Thyroid gland (tissue), 4 donors: Measurements from ENCODE around the gene RAI14. TPM values are rescaled to one million over a fixed set of nuclear protein-coding genes. Genes with fewer than 3 reads are reported as not detected.

ENCODE experiments used
- DNase-seq, 2 donors: peaks; one replicate each; pipeline ENCODE4 v3.0.0-alpha.2; 2019
- H3K27ac ChIP-seq, 3 donors: fragments of 200-600 bp; sonication (generic); 1 replicate in 2 of 3; 2 replicates in 1 of 3; pipeline ENCODE4 v1.5.1; 2016 to 2019; ENCODE audit warnings: mild to moderate bottlenecking in 1 of 3, moderate library complexity in 1 of 3
- H3K27me3 ChIP-seq: fragments of 200-600 bp; sonication (generic); one replicate; pipeline ENCODE4 v1.5.1; 2019
- H3K36me3 ChIP-seq, 2 donors: fragments of 200-600 bp; sonication (generic); one replicate each; pipeline ENCODE4 v1.5.1; 2016 to 2019
- H3K4me1 ChIP-seq, 2 donors: fragments of 200-600 bp; sonication (generic); one replicate each; pipeline ENCODE4 v1.5.1; 2017 to 2019
- H3K4me3 ChIP-seq, 3 donors: fragments of 200-600 bp; sonication (generic); replicated peaks in 1 of 3; 1 replicate in 2 of 3; 2 replicates in 1 of 3; pipeline ENCODE4 v1.5.1; 2016; ENCODE audit warnings: mild to moderate bottlenecking in 1 of 3
- H3K9me3 ChIP-seq: fragments of 200-600 bp; sonication (generic); one replicate; pipeline ENCODE4 v1.5.1; 2017
- CTCF ChIP-seq, 6 experiments: fragments of 200-600 bp in 3 of 6; fragments of 450-650 bp in 3 of 6; sonication (generic) in 3 of 6; IDR thresholded peaks; one replicate each; pipeline ENCODE4 v1.5.1; 2016 to 2019; ENCODE audit warnings: antibody characterized with exemption in 6 of 6, mild to moderate bottlenecking in 2 of 6, inconsistent platforms in 1 of 6, moderate library complexity in 1 of 6
- POLR2A ChIP-seq, 2 donors: fragments of 450-650 bp; IDR thresholded peaks; one replicate each; pipeline ENCODE4 v1.6.1; 2017; ENCODE audit warnings: antibody characterized with exemption in 2 of 2, mild to moderate bottlenecking in 2 of 2, moderate library complexity in 1 of 2
- WGBS, 2 donors: methylation state at CpG; one replicate each; pipeline ENCODE4 v1.1.5; 2017; 5-methylcytosine and 5-hydroxymethylcytosine counted together
- intact Hi-C: fragments of 100-400 bp; cut with DNase I; formaldehyde crosslinking; loops from one replicate; pipeline ENCODE4 v1.15.1; 2023
- total RNA-seq, 4 donors: library from RNA; depleted of rRNA; stranded (reverse); fragments of >200 nt; gene quantifications; one replicate each; pipeline ENCODE4 v1.2.3, GENCODE V29; 2016

Gene RAI14
- total RNA-seq, 4 donors from 2014 or later, result 16.9 to 23.5 (median 20.8) TPM

- TF ChIP-seq CTCF (IDR thresholded peaks at IDR 0.05) (no peak), POLR2A (IDR thresholded peaks at IDR 0.05) (no peak)
- DNase-seq, result no peak
- Histone ChIP-seq H3K4me1 (no peaks in the 10 kb centered on the region), H3K9me3 (no peaks in the 10 kb centered on the region), H3K27me3 (no peaks in the 10 kb centered on the region), H3K4me3 (no peak overlapping the region), H3K27ac (no peak overlapping the region), H3K36me3 (no peaks in the 10 kb centered on the region)
- intact Hi-C loops, result no loop called here
- WGBS, 2 donors, result 79 to 87% methylated on average over 6 of the region's 6 CpGs
Observed at GRCh38 chr5:34709861-34710673, 53.9 kb downstream of the RAI14 start.

GRCh38 chr5:34712565-34712964 is 56.4 kb downstream of the RAI14 start:
- WGBS, 2 donors, result 95 to 98% methylated on average over 4 of the region's 4 CpGs
- no peak overlapping the region for H3K4me3 ChIP-seq
- H3K4me1 ChIP-seq, result peaks cover 5% of the 10 kb centered on the region in 2 donors
- DNase-seq, result no peak
- H3K27me3 ChIP-seq, result no peaks in the 10 kb centered on the region
- H3K9me3 ChIP-seq, result no peaks in the 10 kb centered on the region
- intact Hi-C loops, result no loop called here
- H3K36me3 ChIP-seq, result no peaks in the 10 kb centered on the region
- TF ChIP-seq POLR2A (IDR thresholded peaks at IDR 0.05) (no peak), CTCF (IDR thresholded peaks at IDR 0.05) (no peak)
- no peak overlapping the region for H3K27ac ChIP-seq

- intact Hi-C loops, result no loop called here
- Histone ChIP-seq H3K36me3 (no peaks in the 10 kb centered on the region), H3K4me3 (no peak overlapping the region), H3K4me1 (peaks cover 8 to 11% of the 10 kb centered on the region in 2 donors), H3K9me3 (no peaks in the 10 kb centered on the region), H3K27me3 (no peaks in the 10 kb centered on the region), H3K27ac (no peak overlapping the region)
- no peak for DNase-seq
- no peak for TF ChIP-seq POLR2A (IDR thresholded peaks at IDR 0.05)
- TF ChIP-seq CTCF (IDR thresholded peaks at IDR 0.05), result no peak
- 75 to 80% methylated on average over 1 of the region's 1 CpG for WGBS, 2 donors
Observed at GRCh38 chr5:34715711-34716110, 59.6 kb downstream of the RAI14 start.

- intact Hi-C loops, result no loop called here
- Histone ChIP-seq H3K9me3 (no peaks in the 10 kb centered on the region), H3K27me3 (no peaks in the 10 kb centered on the region), H3K4me3 (no peak overlapping the region), H3K36me3 (no peaks in the 10 kb centered on the region), H3K4me1 (peaks cover 8 to 11% of the 10 kb centered on the region in 2 donors), H3K27ac (peak overlapping the region in 2 of 3 donors; percentile 12 to 35)
- no peak for TF ChIP-seq POLR2A (IDR thresholded peaks at IDR 0.05)
- no peak for TF ChIP-seq CTCF (IDR thresholded peaks at IDR 0.05)
- WGBS, 2 donors, result 71 to 72% methylated on average over 2 of the region's 2 CpGs
- DNase-seq, result no peak
Observed at GRCh38 chr5:34716986-34717385, 60.9 kb downstream of the RAI14 start.
